Vagina (tissue), 2 donors: ENCODE data around the gene FANCE. TPM values are rescaled to one million over a fixed set of nuclear protein-coding genes. Genes with fewer than 3 reads are reported as not detected.

Experiments
- DNase-seq, 2 donors: peaks; one replicate each; pipeline ENCODE4 v3.0.0-alpha.2; 2017; ENCODE audit errors: extremely low spot score in 2 of 2
- H3K27ac ChIP-seq: fragments of 200-600 bp; sonication (generic); one replicate; pipeline ENCODE4 v1.5.1; 2019
- H3K27me3 ChIP-seq: fragments of 200-600 bp; sonication (generic); one replicate; pipeline ENCODE4 v1.5.1; 2019
- H3K36me3 ChIP-seq, 2 donors: fragments of 200-600 bp; sonication (generic); one replicate each; pipeline ENCODE4 v1.5.1; 2017 to 2019
- H3K4me1 ChIP-seq: fragments of 200-600 bp; sonication (generic); one replicate; pipeline ENCODE4 v1.5.1; 2019
- H3K4me3 ChIP-seq, 2 donors: fragments of 200-600 bp; sonication (generic); 1 replicate in 1 of 2; 2 replicates in 1 of 2; pipeline ENCODE4 v1.5.1; 2016 to 2019
- H3K9me3 ChIP-seq: fragments of 200-600 bp; sonication (generic); one replicate; pipeline ENCODE4 v1.5.1; 2019
- POLR2A ChIP-seq, 2 donors: fragments of 450-650 bp; IDR thresholded peaks; one replicate each; pipeline ENCODE4 v1.6.1; 2017; ENCODE audit warnings: antibody characterized with exemption in 2 of 2, mild to moderate bottlenecking in 2 of 2, moderate library complexity in 2 of 2
- POLR2AphosphoS5 ChIP-seq, 2 donors: sonication (generic); formaldehyde crosslinking; IDR thresholded peaks; one replicate each; pipeline ENCODE4 v1.9.0; 2017; ENCODE audit warnings: antibody characterized with exemption in 2 of 2, mild to moderate bottlenecking in 2 of 2, low read depth in 1 of 2; ENCODE audit not compliant: insufficient read depth in 1 of 2
- intact Hi-C: fragments of 100-400 bp; cut with DNase I; formaldehyde crosslinking; loops from one replicate; pipeline ENCODE4 v1.15.1; 2023
- total RNA-seq: library from RNA; depleted of rRNA; stranded (reverse); fragments of >200 nt; gene quantifications from one replicate; pipeline ENCODE4 v1.2.3, GENCODE V29; 2016
- TF ChIP-seq, protein P1 (sequence below), 3 experiments: fragments of 450-650 bp in 2 of 3; fragments of 200-600 bp in 1 of 3; sonication (generic) in 1 of 3; IDR thresholded peaks; one replicate each; pipeline ENCODE4 v1.5.1; 2017 to 2019; ENCODE audit warnings: antibody characterized with exemption in 3 of 3, mild to moderate bottlenecking in 2 of 3, moderate library complexity in 2 of 3

The FANCE gene
- total RNA-seq, 1 donor from 2014 or later, result 10.1 TPM

GRCh38 chr6:35465646-35466045 lies 13.5 kb downstream of the FANCE start:
- Histone ChIP-seq H3K27ac (no peak overlapping the region), H3K36me3 (peaks cover 0 to 15% of the 10 kb centered on the region in 2 donors), H3K4me3 (no peak overlapping the region), H3K27me3 (no peaks in the 10 kb centered on the region), H3K9me3 (no peaks in the 10 kb centered on the region), H3K4me1 (peaks cover 22% of the 10 kb centered on the region)
- intact Hi-C loops, result no loop called here
- TF ChIP-seq, protein P1, sequence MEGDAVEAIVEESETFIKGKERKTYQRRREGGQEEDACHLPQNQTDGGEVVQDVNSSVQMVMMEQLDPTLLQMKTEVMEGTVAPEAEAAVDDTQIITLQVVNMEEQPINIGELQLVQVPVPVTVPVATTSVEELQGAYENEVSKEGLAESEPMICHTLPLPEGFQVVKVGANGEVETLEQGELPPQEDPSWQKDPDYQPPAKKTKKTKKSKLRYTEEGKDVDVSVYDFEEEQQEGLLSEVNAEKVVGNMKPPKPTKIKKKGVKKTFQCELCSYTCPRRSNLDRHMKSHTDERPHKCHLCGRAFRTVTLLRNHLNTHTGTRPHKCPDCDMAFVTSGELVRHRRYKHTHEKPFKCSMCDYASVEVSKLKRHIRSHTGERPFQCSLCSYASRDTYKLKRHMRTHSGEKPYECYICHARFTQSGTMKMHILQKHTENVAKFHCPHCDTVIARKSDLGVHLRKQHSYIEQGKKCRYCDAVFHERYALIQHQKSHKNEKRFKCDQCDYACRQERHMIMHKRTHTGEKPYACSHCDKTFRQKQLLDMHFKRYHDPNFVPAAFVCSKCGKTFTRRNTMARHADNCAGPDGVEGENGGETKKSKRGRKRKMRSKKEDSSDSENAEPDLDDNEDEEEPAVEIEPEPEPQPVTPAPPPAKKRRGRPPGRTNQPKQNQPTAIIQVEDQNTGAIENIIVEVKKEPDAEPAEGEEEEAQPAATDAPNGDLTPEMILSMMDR (IDR thresholded peaks at IDR 0.05), result no peak
- TF ChIP-seq POLR2AphosphoS5 (IDR thresholded peaks at IDR 0.05; ENCODE audit: insufficient read depth in 1 of 2, low read depth in 1 of 2), result no peak
- no peak for DNase-seq

- intact Hi-C loops, result no loop called here
- H3K27ac ChIP-seq, result peak within 1 kb of the TSS; percentile 91
- peaks cover 0 to 23% of the 10 kb centered on the region in 2 donors for H3K36me3 ChIP-seq
- peak within 1 kb of the TSS; percentile 75 to 76 for H3K4me3 ChIP-seq
- no peaks in the 10 kb centered on the region for H3K9me3 ChIP-seq
- DNase-seq, result peak in 1 of 2 donors; percentile 97
- H3K27me3 ChIP-seq, result no peaks in the 10 kb centered on the region
- peaks cover 39% of the 10 kb centered on the region for H3K4me1 ChIP-seq
- TF ChIP-seq POLR2AphosphoS5 (IDR thresholded peaks at IDR 0.05; ENCODE audit: insufficient read depth in 1 of 2, low read depth in 1 of 2) (peak; percentile 94 to 99), POLR2A (IDR thresholded peaks at IDR 0.05) (peak in 1 of 2 donors; percentile 91)
- TF ChIP-seq, protein P1 (IDR thresholded peaks at IDR 0.05), result peak; percentile 89 to 97 (median 96)
Observed at GRCh38 chr6:35468181-35468979, 16.2 kb downstream of the FANCE start, which contains the start of gene RPL10A. TSS of gene RPL10A (plus strand) at chr6:35468401. CDS start at chr6:35468435, 34 bp downstream.

GRCh38 chr6:35468980-35469750 lies 17.0 kb downstream of the FANCE start:
- H3K9me3 ChIP-seq, result no peaks in the 10 kb centered on the region
- intact Hi-C loops, result no loop called here
- no peak for DNase-seq
- peaks cover 0 to 29% of the 10 kb centered on the region in 2 donors for H3K36me3 ChIP-seq
- H3K4me1 ChIP-seq, result peaks cover 39% of the 10 kb centered on the region
- TF ChIP-seq, protein P1 (IDR thresholded peaks at IDR 0.05), result no peak
- TF ChIP-seq POLR2AphosphoS5 (IDR thresholded peaks at IDR 0.05; ENCODE audit: insufficient read depth in 1 of 2, low read depth in 1 of 2), result no peak
- no peak for TF ChIP-seq POLR2A (IDR thresholded peaks at IDR 0.05)
- H3K27ac ChIP-seq, result peak overlapping the region; percentile 91
- peak overlapping the region; percentile 75 to 76 for H3K4me3 ChIP-seq
- H3K27me3 ChIP-seq, result no peaks in the 10 kb centered on the region

DNA sequence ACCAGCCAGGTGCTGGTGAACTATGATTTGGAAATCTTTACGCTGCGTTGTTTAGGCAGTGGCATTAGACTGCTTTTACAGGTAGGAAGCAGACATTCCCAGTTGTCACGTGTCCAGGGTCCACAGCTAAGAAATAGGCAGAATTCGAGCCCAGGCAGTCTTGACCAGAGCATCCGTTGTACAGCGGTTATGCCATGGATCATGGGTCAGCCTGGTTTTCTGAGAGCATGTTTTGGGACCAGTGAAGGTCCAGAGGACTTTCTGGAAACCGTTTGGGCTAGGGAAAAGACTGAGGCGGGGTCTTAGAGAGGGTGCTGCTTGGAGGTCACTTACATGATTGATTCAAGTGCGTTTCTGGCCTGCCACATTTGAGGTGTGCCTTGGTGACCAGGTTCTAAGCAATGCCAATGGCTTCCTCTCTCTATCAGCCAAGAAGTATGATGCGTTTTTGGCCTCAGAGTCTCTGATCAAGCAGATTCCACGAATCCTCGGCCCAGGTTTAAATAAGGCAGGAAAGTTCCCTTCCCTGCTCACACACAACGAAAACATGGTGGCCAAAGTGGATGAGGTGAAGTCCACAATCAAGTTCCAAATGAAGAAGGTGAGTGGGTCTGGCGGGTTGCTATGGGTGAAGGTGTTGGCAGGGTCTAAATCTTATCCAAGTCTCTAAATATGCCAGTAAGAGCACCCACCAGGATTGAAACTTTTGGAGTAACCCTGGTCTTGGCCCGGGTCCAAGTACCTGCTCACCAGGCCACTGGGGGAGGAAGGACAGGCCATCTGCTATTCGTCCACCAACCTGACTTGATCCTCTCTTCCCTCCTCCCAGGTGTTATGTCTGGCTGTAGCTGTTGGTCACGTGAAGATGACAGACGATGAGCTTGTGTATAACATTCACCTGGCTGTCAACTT lies 17.9 kb downstream of the FANCE start:
- intact Hi-C loops, result no loop called here
- DNase-seq, result no peak
- H3K4me1 ChIP-seq, result peaks cover 39% of the 10 kb centered on the region

More for the DNA sequence above, 17.9 kb downstream of the FANCE start:
- TF ChIP-seq POLR2AphosphoS5 (IDR thresholded peaks at IDR 0.05; ENCODE audit: insufficient read depth in 1 of 2, low read depth in 1 of 2) (no peak), POLR2A (IDR thresholded peaks at IDR 0.05) (no peak)
- TF ChIP-seq, protein P1 (IDR thresholded peaks at IDR 0.05), result no peak
- H3K9me3 ChIP-seq, result no peaks in the 10 kb centered on the region
- H3K36me3 ChIP-seq, result peaks cover 0 to 38% of the 10 kb centered on the region in 2 donors
- H3K27ac ChIP-seq, result peak overlapping the region; percentile 91
- no peaks in the 10 kb centered on the region for H3K27me3 ChIP-seq
- H3K4me3 ChIP-seq, result peak overlapping the region; percentile 75 to 76
